Rectal smooth muscle tissue (tissue), 1 donor: ENCODE results near the gene IL1RAPL2.
"Not testable (repeated sequence)": the region's sequence is repeated elsewhere in the genome, so short reads cannot be mapped to it uniquely, and the experiment has no call there.

Experiments used
- H3K27ac ChIP-seq: one replicate; pipeline ENCODE4 v1.7.0; 2013; ENCODE audit warnings: low read depth, low read length, inconsistent platforms
- H3K27me3 ChIP-seq: one replicate; pipeline ENCODE4 v1.7.0; 2013; ENCODE audit warnings: low read length; ENCODE audit not compliant: control insufficient read depth, insufficient read depth
- H3K36me3 ChIP-seq: one replicate; pipeline ENCODE4 v1.7.0; 2013; ENCODE audit warnings: low read length; ENCODE audit not compliant: control insufficient read depth, insufficient read depth
- H3K4me1 ChIP-seq: one replicate; pipeline ENCODE4 v1.7.0; 2013; ENCODE audit warnings: low read length; ENCODE audit not compliant: control insufficient read depth, insufficient read depth
- H3K4me3 ChIP-seq: one replicate; pipeline ENCODE4 v1.7.0; 2013; ENCODE audit warnings: low read length
- H3K9ac ChIP-seq: one replicate; pipeline ENCODE4 v1.7.0; 2013; ENCODE audit warnings: low read length

Gene IL1RAPL2

DNA sequence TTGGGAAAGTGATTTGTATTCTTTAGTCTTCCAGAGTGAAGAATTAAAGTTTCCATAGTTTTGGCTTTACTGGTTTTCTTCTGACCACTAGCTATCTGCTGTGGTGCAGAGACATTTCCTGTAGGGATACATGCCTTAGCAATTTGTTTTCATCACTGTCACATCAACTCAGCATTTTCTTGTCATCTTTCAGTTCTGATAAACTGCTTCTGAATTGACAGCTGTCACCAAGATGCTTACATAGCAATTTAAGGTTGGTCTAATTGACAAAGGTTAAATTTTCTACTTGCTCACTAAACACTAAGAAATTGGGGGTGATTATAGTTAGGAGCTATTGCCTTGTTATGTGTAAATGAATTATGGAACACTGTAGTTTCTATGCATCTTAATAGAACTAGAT, 422.0 kb downstream of the IL1RAPL2 start:
- H3K9ac ChIP-seq = no peak overlapping the region
- H3K4me3 ChIP-seq = no peak overlapping the region
- no peaks in the 10 kb centered on the region for H3K4me1 ChIP-seq
- H3K27me3 ChIP-seq = no peaks in the 10 kb centered on the region
- H3K27ac ChIP-seq = no peak overlapping the region
- H3K36me3 ChIP-seq = no peaks in the 10 kb centered on the region

DNA sequence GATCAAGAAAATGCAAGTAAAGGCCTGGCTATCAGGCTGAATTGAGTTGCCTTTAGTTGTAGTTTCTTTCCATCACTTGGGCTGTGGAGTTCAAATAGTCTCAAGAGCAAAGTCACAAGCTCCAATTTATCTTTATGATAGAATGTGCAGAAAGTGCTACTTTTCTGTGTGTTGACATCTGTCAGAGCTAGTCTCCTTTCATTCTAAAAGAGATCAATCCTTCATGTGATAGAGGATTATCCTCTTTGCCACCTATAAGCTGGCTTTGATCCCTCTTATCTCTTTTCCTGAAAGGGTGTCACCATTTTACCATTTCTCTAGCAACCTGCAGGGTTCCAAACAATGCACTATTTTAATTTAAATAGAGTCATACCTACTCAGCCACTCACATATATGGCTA, 429.5 kb downstream of the IL1RAPL2 start:
- Histone ChIP-seq H3K9ac (no peak overlapping the region), H3K4me3 (no peak overlapping the region), H3K27ac (no peak overlapping the region), H3K4me1 (no peaks in the 10 kb centered on the region), H3K36me3 (no peaks in the 10 kb centered on the region), H3K27me3 (no peaks in the 10 kb centered on the region)

DNA sequence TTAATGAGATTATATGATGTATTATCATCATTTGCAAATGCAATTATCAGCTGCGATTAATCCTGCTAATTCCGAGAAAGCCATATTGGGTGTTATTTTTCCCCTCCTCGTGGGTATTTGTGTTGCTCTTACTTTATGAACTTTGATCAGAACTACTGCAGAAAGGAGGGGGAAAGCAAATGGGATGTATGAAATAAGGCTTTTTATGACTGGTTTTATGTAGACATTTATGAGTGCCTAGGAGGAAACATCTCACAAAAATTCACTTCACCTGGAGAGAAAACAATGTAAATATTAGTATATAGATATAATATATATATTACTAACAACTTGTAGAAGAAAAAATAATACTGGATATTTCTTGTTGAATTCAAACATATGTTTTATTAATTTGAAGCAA, 440.1 kb downstream of the IL1RAPL2 start:
- H3K27ac ChIP-seq = no peak overlapping the region
- no peaks in the 10 kb centered on the region for H3K36me3 ChIP-seq
- H3K4me3 ChIP-seq = no peak overlapping the region
- H3K9ac ChIP-seq = no peak overlapping the region
- no peaks in the 10 kb centered on the region for H3K27me3 ChIP-seq
- no peaks in the 10 kb centered on the region for H3K4me1 ChIP-seq

DNA sequence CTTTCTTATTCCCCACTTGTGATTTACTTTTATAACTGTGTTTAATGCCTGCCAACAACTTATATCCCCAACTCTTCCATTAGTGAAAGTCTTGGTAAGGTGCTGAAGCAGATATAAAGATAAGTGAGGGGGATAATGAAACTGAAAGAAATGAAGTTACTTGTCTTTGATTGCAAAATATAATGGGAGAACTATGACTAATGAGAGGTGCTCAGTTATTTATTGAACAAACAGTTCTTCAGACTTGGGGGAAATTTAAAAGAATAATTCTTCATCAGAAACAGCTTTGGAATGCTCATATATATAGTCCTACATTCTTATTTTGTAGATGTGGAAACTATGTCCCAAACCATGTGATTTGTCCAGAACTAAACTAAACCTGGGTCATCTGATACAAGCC, 441.0 kb downstream of the IL1RAPL2 start:
- no peaks in the 10 kb centered on the region for H3K27me3 ChIP-seq
- no peaks in the 10 kb centered on the region for H3K36me3 ChIP-seq
- no peak overlapping the region for H3K4me3 ChIP-seq
- H3K27ac ChIP-seq = no peak overlapping the region
- no peak overlapping the region for H3K9ac ChIP-seq
- no peaks in the 10 kb centered on the region for H3K4me1 ChIP-seq

DNA sequence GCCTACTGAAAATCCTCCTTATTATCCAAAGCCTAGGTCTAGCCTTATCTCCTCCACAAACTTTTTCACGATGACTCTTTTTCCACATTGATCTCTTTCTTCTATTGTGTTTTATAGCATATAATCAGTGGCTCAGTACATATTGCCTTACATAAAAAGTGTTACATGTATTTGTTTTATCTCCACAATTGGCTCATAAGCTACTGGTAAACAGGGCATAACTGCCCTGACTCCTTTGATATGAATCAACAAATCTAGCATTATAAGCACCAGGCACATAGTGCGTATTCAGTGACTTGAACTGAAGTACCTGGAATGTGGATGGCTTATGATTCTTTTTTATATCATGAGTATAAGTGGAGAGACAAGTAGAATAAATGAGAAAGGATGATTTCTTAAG, 447.7 kb downstream of the IL1RAPL2 start:
- H3K36me3 ChIP-seq = no peaks in the 10 kb centered on the region
- H3K4me3 ChIP-seq = no peak overlapping the region
- H3K9ac ChIP-seq = no peak overlapping the region
- no peaks in the 10 kb centered on the region for H3K27me3 ChIP-seq
- H3K27ac ChIP-seq = no peak overlapping the region
- H3K4me1 ChIP-seq = no peaks in the 10 kb centered on the region

DNA sequence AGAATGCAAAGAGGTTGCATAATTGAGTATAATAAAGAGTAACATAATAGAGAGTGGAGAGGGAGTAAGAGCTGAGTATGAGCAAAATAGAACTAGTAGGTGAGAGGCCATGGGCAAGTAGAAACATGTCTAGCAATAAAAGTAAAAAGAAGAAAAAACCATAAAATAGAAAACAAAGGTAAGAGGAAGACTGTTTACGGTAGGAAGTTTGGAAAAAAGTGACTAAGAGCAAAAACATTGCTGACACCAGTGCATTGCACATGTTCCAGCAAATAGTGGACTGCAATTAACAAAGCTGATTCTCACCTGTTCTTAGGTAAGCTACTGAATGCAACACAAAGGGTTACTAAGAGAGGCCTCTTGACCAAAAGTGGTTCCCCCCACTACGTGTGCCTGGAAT, 451.6 kb downstream of the IL1RAPL2 start:
- no peaks in the 10 kb centered on the region for H3K36me3 ChIP-seq
- H3K4me3 ChIP-seq = no peak overlapping the region
- no peak overlapping the region for H3K9ac ChIP-seq
- H3K4me1 ChIP-seq = no peaks in the 10 kb centered on the region
- no peak overlapping the region for H3K27ac ChIP-seq
- H3K27me3 ChIP-seq = no peaks in the 10 kb centered on the region

DNA sequence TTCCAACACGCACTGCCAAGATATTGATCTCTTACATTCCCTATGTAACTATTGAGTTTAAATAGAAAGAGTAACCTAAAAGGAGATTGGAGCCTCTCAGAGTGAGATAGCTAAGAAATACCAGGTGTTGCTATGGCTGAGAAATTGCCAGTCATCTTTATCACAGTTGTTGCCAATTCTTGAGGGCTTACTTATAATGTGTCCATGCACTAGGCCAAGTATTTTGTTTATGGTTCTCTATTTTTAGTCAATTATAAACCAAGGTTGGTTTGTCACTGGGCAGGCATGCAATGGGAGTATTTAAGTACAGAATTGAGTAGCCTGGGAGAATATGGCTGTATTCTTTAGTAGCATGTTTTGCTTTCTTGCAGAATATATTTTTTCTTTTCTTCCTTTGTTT, 452.9 kb downstream of the IL1RAPL2 start:
- H3K4me3 ChIP-seq = no peak overlapping the region

DNA sequence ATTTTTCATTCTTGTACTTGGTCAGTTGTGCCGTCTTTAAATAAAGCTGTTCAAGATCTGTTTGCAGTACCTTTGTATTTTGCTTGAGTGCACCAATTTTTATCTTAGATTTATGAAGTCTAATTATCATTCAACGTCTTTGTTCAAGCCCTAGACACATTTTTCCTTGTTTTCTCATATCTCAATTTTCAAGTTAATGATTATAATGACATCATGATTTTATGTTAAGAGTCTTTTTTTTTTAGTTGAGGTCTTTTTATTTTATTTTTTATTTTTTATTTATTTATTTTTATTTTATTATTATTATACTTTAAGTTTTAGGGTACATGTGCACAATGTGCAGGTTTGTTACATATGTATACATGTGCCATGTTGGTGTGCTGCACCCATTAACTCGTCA, 463.0 kb downstream of the IL1RAPL2 start:
- H3K36me3 ChIP-seq, H3K4me3 ChIP-seq, H3K27me3 ChIP-seq, H3K27ac ChIP-seq, H3K9ac ChIP-seq, H3K4me1 ChIP-seq: not testable (repeated sequence)

More for the DNA sequence above, 452.9 kb downstream of the IL1RAPL2 start:
- H3K4me1 ChIP-seq = no peaks in the 10 kb centered on the region
- H3K9ac ChIP-seq = no peak overlapping the region
- H3K27me3 ChIP-seq = no peaks in the 10 kb centered on the region
- no peaks in the 10 kb centered on the region for H3K36me3 ChIP-seq
- H3K27ac ChIP-seq = no peak overlapping the region

DNA sequence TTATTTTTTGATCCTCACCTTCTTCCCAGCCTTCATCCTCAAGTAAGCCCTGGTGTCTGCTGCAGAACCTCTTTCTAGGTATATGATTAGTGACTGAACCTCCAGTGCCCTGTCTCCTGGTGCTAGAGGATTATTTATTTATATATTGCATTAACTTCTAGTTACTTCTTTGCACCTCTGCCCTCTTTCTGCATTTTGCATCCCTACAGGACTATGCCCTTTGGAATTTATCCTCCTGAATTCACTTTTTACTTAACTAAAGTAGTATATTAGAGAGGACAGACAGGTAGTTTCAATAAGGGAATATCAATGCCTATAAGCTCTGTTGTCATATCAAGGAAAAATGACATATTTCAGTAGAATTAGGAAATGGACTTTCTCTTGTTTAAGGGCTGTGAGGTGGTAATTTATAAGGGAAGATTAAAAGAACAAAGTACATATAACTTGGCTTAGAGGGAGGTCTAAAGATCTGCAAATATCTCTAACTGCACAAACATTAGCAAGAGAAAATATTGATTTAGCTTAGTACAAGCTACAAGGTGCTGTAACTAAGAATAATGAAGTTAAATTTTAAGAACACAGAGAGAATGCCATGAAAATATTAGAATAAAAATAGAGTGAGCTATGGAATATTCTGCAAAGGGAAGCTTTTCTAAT, 472.8 kb downstream of the IL1RAPL2 start:
- H3K27me3 ChIP-seq = no peaks in the 10 kb centered on the region
- H3K9ac ChIP-seq = no peak overlapping the region
- no peaks in the 10 kb centered on the region for H3K36me3 ChIP-seq
- H3K4me1 ChIP-seq = no peaks in the 10 kb centered on the region
- H3K4me3 ChIP-seq = no peak overlapping the region
- H3K27ac ChIP-seq = no peak overlapping the region

DNA sequence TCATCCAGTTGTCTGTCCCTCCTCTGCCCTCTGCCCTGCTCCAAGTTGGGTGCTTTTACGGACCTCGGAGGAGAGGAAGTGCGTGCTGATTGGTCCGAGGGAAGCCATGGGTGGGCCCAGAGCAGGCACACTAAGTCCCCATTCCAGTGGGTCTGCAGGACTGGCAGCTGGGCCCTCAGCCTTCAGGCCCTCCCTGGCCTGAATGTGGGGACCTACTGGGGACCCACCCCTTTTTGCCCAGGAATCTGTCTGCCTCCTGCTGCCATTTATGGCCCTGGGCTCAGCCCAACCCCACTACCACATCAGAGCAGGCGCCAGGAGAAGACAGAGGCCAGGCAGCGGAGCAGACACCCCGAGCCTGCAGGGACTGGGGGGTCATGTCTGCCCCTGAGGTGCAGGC, 484.9 kb downstream of the IL1RAPL2 start:
- H3K9ac ChIP-seq = no peak overlapping the region
- no peaks in the 10 kb centered on the region for H3K36me3 ChIP-seq

DNA sequence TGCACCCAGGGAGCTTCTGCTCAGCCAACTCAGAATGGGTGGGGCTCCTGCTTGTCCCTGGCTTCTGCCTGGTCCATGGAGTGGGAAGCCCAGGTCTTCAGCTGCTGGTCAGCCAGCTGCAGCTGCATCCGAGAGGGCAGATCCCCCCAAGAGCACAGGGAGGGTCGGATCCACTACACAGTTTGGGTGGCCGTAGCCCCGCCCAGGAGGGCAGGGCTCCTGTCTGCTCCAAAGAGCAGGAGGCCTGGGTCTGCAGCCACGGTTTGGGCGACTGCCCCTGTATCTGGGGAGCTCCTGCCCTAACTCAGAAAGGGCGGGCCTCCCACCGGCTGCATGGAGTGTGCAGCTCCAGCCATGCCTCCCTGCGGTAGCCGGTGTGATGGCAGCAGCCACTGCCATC, 485.4 kb downstream of the IL1RAPL2 start:
- Histone ChIP-seq H3K36me3 (no peaks in the 10 kb centered on the region), H3K9ac (no peak overlapping the region), H3K27ac (no peak overlapping the region), H3K4me1 (no peaks in the 10 kb centered on the region), H3K27me3 (no peaks in the 10 kb centered on the region), H3K4me3 (no peak overlapping the region)

More for the DNA sequence above, 484.9 kb downstream of the IL1RAPL2 start:
- Histone ChIP-seq H3K27me3 (no peaks in the 10 kb centered on the region), H3K27ac (no peak overlapping the region), H3K4me1 (no peaks in the 10 kb centered on the region), H3K4me3 (no peak overlapping the region)

DNA sequence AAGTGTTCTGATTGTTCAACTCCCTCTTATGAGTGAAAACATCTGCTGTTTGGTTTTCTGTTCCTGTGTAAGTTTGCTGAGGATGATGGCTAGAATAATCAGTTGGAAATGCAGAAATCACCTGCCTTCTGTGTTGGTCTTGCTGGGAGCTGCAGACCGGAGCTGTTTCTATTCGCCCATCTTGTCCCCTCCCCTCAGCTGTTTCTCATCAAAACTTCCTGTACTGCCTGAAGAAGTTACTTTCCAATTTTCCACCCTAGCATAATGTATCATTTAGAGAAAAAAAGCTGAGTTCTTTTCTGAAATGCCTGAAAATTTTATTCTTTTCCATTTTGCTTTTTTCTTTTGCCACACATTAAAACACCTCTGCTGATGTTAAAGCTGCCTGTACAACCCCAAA, 486.9 kb downstream of the IL1RAPL2 start:
- no peaks in the 10 kb centered on the region for H3K27me3 ChIP-seq
- no peak overlapping the region for H3K9ac ChIP-seq
- no peaks in the 10 kb centered on the region for H3K36me3 ChIP-seq
- no peak overlapping the region for H3K27ac ChIP-seq
- H3K4me1 ChIP-seq = no peaks in the 10 kb centered on the region
- H3K4me3 ChIP-seq = no peak overlapping the region

DNA sequence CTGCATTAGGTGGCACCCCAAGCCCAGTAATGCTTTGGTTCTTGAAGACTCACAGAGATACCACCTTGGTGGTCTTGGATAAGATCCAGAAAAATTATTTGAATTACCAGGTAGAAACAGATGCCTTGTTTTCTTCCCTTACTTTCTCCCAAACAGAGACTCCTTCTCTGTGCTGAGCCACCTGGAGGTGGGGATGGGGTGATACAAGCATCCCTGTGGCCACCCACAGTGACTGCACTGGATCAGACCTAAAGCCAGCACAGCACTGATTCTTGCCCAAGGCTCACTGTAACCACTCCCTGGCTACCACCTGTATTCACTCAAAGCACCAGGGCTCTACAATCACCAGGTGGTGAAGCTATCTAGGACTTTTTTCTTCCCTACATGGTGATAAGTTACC, 497.7 kb downstream of the IL1RAPL2 start:
- Histone ChIP-seq H3K4me3 (no peak overlapping the region), H3K27ac (no peak overlapping the region), H3K9ac (no peak overlapping the region), H3K4me1 (no peaks in the 10 kb centered on the region), H3K27me3 (no peaks in the 10 kb centered on the region), H3K36me3 (no peaks in the 10 kb centered on the region)
